Measurements from ENCODE around the gene PPP1R3E.
A peak's percentile ranks its signal among the peaks of the same experiment; 100 is the strongest.
"Not testable (repeated sequence)": the region's sequence is repeated elsewhere in the genome, so short reads cannot be mapped to it uniquely, and the experiment has no call there.

Gene PPP1R3E

GRCh38 chr14:23294734-23295561 lies 7.7 kb downstream of the PPP1R3E start:
- Mint-ChIP-seq H3K4me3 (no peak overlapping the region), H3K27me3 (no peaks in the 10 kb centered on the region), H3K4me1 (ENCODE audit: low read depth) (peaks cover 22% of the 10 kb centered on the region), H3K9me3 (no peaks in the 10 kb centered on the region), H3K36me3 (ENCODE audit: low read depth) (peaks cover 41% of the 10 kb centered on the region), H3K27ac (peak overlapping the region; percentile 47)
- DNase-seq = peak; percentile 67

- H3K27me3 Mint-ChIP-seq = no peaks in the 10 kb centered on the region
- peaks cover 30% of the 10 kb centered on the region for H3K4me1 Mint-ChIP-seq (ENCODE audit: low read depth)
- peaks cover 31% of the 10 kb centered on the region for H3K36me3 Mint-ChIP-seq (ENCODE audit: low read depth)
- H3K27ac Mint-ChIP-seq = peak overlapping the region; percentile 94
- H3K9me3 Mint-ChIP-seq = no peaks in the 10 kb centered on the region
- H3K4me3 Mint-ChIP-seq = peak overlapping the region; percentile 92
- no peak for DNase-seq
Measured at GRCh38 chr14:23286902-23287479, 15.7 kb downstream of the PPP1R3E start.

- Mint-ChIP-seq H3K27ac (peak within 1 kb of the TSS; percentile 95), H3K27me3 (no peaks in the 10 kb centered on the region), H3K4me1 (ENCODE audit: low read depth) (peaks cover 30% of the 10 kb centered on the region), H3K4me3 (peak within 1 kb of the TSS; percentile 92), H3K36me3 (ENCODE audit: low read depth) (peaks cover 34% of the 10 kb centered on the region), H3K9me3 (no peaks in the 10 kb centered on the region)
- DNase-seq = peak; percentile 99
Measured at GRCh38 chr14:23286020-23286901, 16.4 kb downstream of the PPP1R3E start, which contains the start of gene HOMEZ. HOMEZ (minus strand) TSS chr14:23286132; CDS start chr14:23285952, 180 bp downstream.

- Mint-ChIP-seq H3K27ac (peak overlapping the region; percentile 95), H3K36me3 (ENCODE audit: low read depth) (peaks cover 35% of the 10 kb centered on the region), H3K4me1 (ENCODE audit: low read depth) (peaks cover 30% of the 10 kb centered on the region), H3K4me3 (peak overlapping the region; percentile 92), H3K27me3 (no peaks in the 10 kb centered on the region), H3K9me3 (no peaks in the 10 kb centered on the region)
- DNase-seq = no peak
Measured at GRCh38 chr14:23285530-23286019, 17.1 kb downstream of the PPP1R3E start.

GRCh38 chr14:23284654-23285529 lies 17.8 kb downstream of the PPP1R3E start:
- Mint-ChIP-seq H3K9me3 (no peaks in the 10 kb centered on the region), H3K27me3 (no peaks in the 10 kb centered on the region), H3K36me3 (ENCODE audit: low read depth) (peaks cover 35% of the 10 kb centered on the region), H3K27ac (peak overlapping the region; percentile 95), H3K4me1 (ENCODE audit: low read depth) (peaks cover 30% of the 10 kb centered on the region), H3K4me3 (peak overlapping the region; percentile 92)
- no peak for DNase-seq

GRCh38 chr14:23281247-23281646 lies 21.4 kb downstream of the PPP1R3E start:
- H3K27me3 Mint-ChIP-seq = no peaks in the 10 kb centered on the region
- no peak overlapping the region for H3K27ac Mint-ChIP-seq
- H3K4me3 Mint-ChIP-seq = no peak overlapping the region
- DNase-seq = no peak
- peaks cover 49% of the 10 kb centered on the region for H3K36me3 Mint-ChIP-seq (ENCODE audit: low read depth)
- no peaks in the 10 kb centered on the region for H3K9me3 Mint-ChIP-seq
- H3K4me1 Mint-ChIP-seq (ENCODE audit: low read depth) = peaks cover 21% of the 10 kb centered on the region

- not testable (repeated sequence) for DNase-seq, H3K9me3 Mint-ChIP-seq, H3K27ac Mint-ChIP-seq
Measured at GRCh38 chr14:23277928-23278327, 24.7 kb downstream of the PPP1R3E start.

GRCh38 chr14:23277189-23277588 lies 25.5 kb downstream of the PPP1R3E start:
- Mint-ChIP-seq H3K36me3 (ENCODE audit: low read depth) (peaks cover 28% of the 10 kb centered on the region), H3K4me3 (no peak overlapping the region), H3K27me3 (no peaks in the 10 kb centered on the region), H3K27ac (no peak overlapping the region), H3K9me3 (no peaks in the 10 kb centered on the region), H3K4me1 (ENCODE audit: low read depth) (no peaks in the 10 kb centered on the region)
- no peak for DNase-seq

More at GRCh38 chr14:23277928-23278327, 24.7 kb downstream of the PPP1R3E start:
- not testable (repeated sequence) for H3K4me3 Mint-ChIP-seq; H3K4me1 Mint-ChIP-seq (ENCODE audit: low read depth); H3K27me3 Mint-ChIP-seq
- H3K36me3 Mint-ChIP-seq (ENCODE audit: low read depth) = peaks cover 31% of the 10 kb centered on the region

GRCh38 chr14:23275412-23275811 lies 27.2 kb downstream of the PPP1R3E start:
- Mint-ChIP-seq H3K4me1 (ENCODE audit: low read depth) (no peaks in the 10 kb centered on the region), H3K9me3 (no peaks in the 10 kb centered on the region), H3K36me3 (ENCODE audit: low read depth) (peaks cover 22% of the 10 kb centered on the region), H3K27me3 (no peaks in the 10 kb centered on the region), H3K27ac (peak overlapping the region; percentile 4), H3K4me3 (no peak overlapping the region)
- no peak for DNase-seq

- no peak overlapping the region for H3K27ac Mint-ChIP-seq
- no peak overlapping the region for H3K4me3 Mint-ChIP-seq
- H3K36me3 Mint-ChIP-seq (ENCODE audit: low read depth) = no peaks in the 10 kb centered on the region
- peaks cover 8% of the 10 kb centered on the region for H3K27me3 Mint-ChIP-seq
- no peak for DNase-seq
- H3K4me1 Mint-ChIP-seq (ENCODE audit: low read depth) = no peaks in the 10 kb centered on the region
- no peaks in the 10 kb centered on the region for H3K9me3 Mint-ChIP-seq
Measured at GRCh38 chr14:23269193-23269592, 33.5 kb downstream of the PPP1R3E start.

- not testable (repeated sequence) for H3K27ac Mint-ChIP-seq; H3K9me3 Mint-ChIP-seq; DNase-seq; H3K4me1 Mint-ChIP-seq (ENCODE audit: low read depth); H3K4me3 Mint-ChIP-seq; H3K36me3 Mint-ChIP-seq (ENCODE audit: low read depth)
- H3K27me3 Mint-ChIP-seq = peaks cover 41% of the 10 kb centered on the region
Measured at GRCh38 chr14:23260849-23261248, 41.8 kb downstream of the PPP1R3E start.

GRCh38 chr14:23259426-23259825 lies 43.2 kb downstream of the PPP1R3E start:
- H3K27me3 Mint-ChIP-seq = peaks cover 36% of the 10 kb centered on the region
- H3K36me3 Mint-ChIP-seq (ENCODE audit: low read depth) = no peaks in the 10 kb centered on the region
- no peaks in the 10 kb centered on the region for H3K4me1 Mint-ChIP-seq (ENCODE audit: low read depth)
- H3K27ac Mint-ChIP-seq = no peak overlapping the region
- DNase-seq = no peak
- H3K4me3 Mint-ChIP-seq = no peak overlapping the region
- no peaks in the 10 kb centered on the region for H3K9me3 Mint-ChIP-seq

GRCh38 chr14:23258256-23258655 lies 44.4 kb downstream of the PPP1R3E start:
- Mint-ChIP-seq H3K27ac (no peak overlapping the region), H3K9me3 (no peaks in the 10 kb centered on the region), H3K36me3 (ENCODE audit: low read depth) (no peaks in the 10 kb centered on the region), H3K27me3 (peaks cover 32% of the 10 kb centered on the region), H3K4me1 (ENCODE audit: low read depth) (no peaks in the 10 kb centered on the region), H3K4me3 (no peak overlapping the region)
- DNase-seq = no peak

All from activated T-cell treated with anti-CD3 and anti-CD28 coated beads, Interleukin-2, amount 50 U/mL, for 24 hours (primary cell).